ENCODE data around the gene ATXN1.

- TF ChIP-seq CTCF (IDR thresholded peaks at IDR 0.05; ENCODE audit: insufficient read depth, low read length, poor library complexity, severe bottlenecking) (no peak), EZH2phosphoT487 (conservative IDR thresholded peaks at IDR 0.05; ENCODE audit: low read length) (no peak)
These were observed 465.8 kb downstream of the ATXN1 start for GRCh38 chr6:16295471-16295870.
